ENCODE measurements around the gene CARS2.

DNA sequence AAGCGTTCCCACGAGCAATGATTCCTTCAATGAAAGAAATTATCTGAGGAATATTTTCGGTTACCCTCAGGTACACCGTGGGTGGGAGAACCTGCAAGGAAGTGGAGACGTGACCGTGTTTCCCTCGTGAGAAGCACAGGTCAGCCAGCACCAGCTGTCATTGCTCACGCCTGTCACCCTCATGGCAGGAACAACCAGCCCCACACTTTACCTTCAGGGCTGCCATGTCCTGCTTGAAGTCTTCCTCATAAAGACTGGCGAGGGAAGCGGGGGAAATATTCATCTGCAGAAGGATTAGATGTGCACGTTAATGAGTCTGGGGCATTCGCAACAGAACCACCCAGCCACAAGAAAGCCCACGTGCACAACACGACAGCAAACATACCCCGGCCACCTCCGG is 18.2 kb downstream of the CARS2 start:
- TF ChIP-seq EZH2phosphoT487 (IDR thresholded peaks at IDR 0.05; ENCODE audit: borderline replicate concordance) (no peak), POLR2A (IDR thresholded peaks at IDR 0.05; ENCODE audit: borderline replicate concordance, extremely low read depth, insufficient read depth, insufficient read length) (no peak), CTCF (IDR thresholded peaks at IDR 0.05 in 2 of 3, conservative IDR thresholded peaks at IDR 0.05 in 1 of 3; ENCODE audit: borderline replicate concordance in 1 of 3, insufficient read depth in 1 of 3, low read depth in 2 of 3, low read length in 2 of 3) (no peak), ZBTB33 (IDR thresholded peaks at IDR 0.05; ENCODE audit: extremely low read depth, insufficient replicate concordance, low read length) (no peak), POLR2AphosphoS5 (IDR thresholded peaks at IDR 0.05; ENCODE audit: low read depth, low read length) (no peak), EZH2 (IDR thresholded peaks at IDR 0.05) (no peak), CEBPB (IDR thresholded peaks at IDR 0.05; ENCODE audit: low read depth) (no peak), CBX3 (IDR thresholded peaks at IDR 0.05; ENCODE audit: low read depth) (no peak), YY1 (IDR thresholded peaks at IDR 0.05; ENCODE audit: extremely low read depth, insufficient replicate concordance, low read depth, low read length) (no peak), SIN3A (IDR thresholded peaks at IDR 0.05; ENCODE audit: low read depth) (no peak), JUND (IDR thresholded peaks at IDR 0.05) (no peak), RAD21 (IDR thresholded peaks at IDR 0.05; ENCODE audit: low read depth) (no peak)
- TF ChIP-seq, protein P1, sequence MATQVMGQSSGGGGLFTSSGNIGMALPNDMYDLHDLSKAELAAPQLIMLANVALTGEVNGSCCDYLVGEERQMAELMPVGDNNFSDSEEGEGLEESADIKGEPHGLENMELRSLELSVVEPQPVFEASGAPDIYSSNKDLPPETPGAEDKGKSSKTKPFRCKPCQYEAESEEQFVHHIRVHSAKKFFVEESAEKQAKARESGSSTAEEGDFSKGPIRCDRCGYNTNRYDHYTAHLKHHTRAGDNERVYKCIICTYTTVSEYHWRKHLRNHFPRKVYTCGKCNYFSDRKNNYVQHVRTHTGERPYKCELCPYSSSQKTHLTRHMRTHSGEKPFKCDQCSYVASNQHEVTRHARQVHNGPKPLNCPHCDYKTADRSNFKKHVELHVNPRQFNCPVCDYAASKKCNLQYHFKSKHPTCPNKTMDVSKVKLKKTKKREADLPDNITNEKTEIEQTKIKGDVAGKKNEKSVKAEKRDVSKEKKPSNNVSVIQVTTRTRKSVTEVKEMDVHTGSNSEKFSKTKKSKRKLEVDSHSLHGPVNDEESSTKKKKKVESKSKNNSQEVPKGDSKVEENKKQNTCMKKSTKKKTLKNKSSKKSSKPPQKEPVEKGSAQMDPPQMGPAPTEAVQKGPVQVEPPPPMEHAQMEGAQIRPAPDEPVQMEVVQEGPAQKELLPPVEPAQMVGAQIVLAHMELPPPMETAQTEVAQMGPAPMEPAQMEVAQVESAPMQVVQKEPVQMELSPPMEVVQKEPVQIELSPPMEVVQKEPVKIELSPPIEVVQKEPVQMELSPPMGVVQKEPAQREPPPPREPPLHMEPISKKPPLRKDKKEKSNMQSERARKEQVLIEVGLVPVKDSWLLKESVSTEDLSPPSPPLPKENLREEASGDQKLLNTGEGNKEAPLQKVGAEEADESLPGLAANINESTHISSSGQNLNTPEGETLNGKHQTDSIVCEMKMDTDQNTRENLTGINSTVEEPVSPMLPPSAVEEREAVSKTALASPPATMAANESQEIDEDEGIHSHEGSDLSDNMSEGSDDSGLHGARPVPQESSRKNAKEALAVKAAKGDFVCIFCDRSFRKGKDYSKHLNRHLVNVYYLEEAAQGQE (IDR thresholded peaks at IDR 0.05; ENCODE audit: low read depth) = no peak

All from HCT116 (cell line).